PC-9 (cell line): Measurements from ENCODE around the gene PEX5. TPM values are rescaled to one million over a fixed set of nuclear protein-coding genes. Genes with fewer than 3 reads are reported as not detected.
A peak's percentile ranks its signal among the peaks of the same experiment; 100 is the strongest.

Experiments used
- BruUV-seq: library from RNA; stranded (reverse); fragments of 400-500 nt; replicated peaks from 2 replicates; lab custom pipeline; 2021; lab: Mats Ljungman, UMichigan
- CTCF ChIA-PET: fragments of 300-600 bp; sonication (Branson Sonifier 250); formaldehyde crosslinking; loops from one replicate; lab custom pipeline; 2022; ENCODE audit warnings: antibody characterized with exemption; lab: Charles Lee
- POLR2A ChIA-PET: fragments of 300-600 bp; sonication (Branson Sonifier 250); formaldehyde crosslinking; loops from one replicate; lab custom pipeline; 2022; ENCODE audit warnings: antibody characterized with exemption; ENCODE audit not compliant: unreplicated experiment; lab: Charles Lee
- DNase-seq, 2 experiments: peaks; one replicate each; pipeline versions ENCODE4 v3.0.0 to v3.0.0-alpha.2; 2015 to 2022; ENCODE audit warnings: mixed read lengths in 1 of 2
- H2AFZ ChIP-seq: fragments of 200-600 bp; sonication (generic); 2 replicates; pipeline ENCODE4 v1.8.1; 2017; ENCODE audit warnings: antibody characterized with exemption
- H3F3A ChIP-seq: fragments of 200-600 bp; sonication (generic); 2 replicates; pipeline ENCODE4 v1.8.1; 2017; ENCODE audit warnings: antibody characterized with exemption, mild to moderate bottlenecking, low read depth; ENCODE audit not compliant: insufficient read depth
- H3K27ac ChIP-seq: fragments of 200-600 bp; sonication (generic); 2 replicates; pipeline ENCODE4 v1.6.1; 2016; ENCODE audit warnings: mixed run types
- H3K27me3 ChIP-seq: fragments of 200-600 bp; sonication (generic); 2 replicates; pipeline ENCODE4 v1.6.1; 2016; ENCODE audit warnings: low read depth, mixed run types; ENCODE audit not compliant: insufficient read depth
- H3K36me3 ChIP-seq: fragments of 200-600 bp; sonication (generic); 2 replicates; pipeline ENCODE4 v1.6.1; 2016; ENCODE audit warnings: low read depth, mixed run types
- H3K4me1 ChIP-seq: fragments of 200-600 bp; sonication (generic); replicated peaks from 2 replicates; pipeline ENCODE4 v1.6.1; 2016; ENCODE audit warnings: mixed run types; ENCODE audit not compliant: insufficient read depth
- H3K4me2 ChIP-seq: fragments of 200-600 bp; sonication (generic); 2 replicates; pipeline ENCODE4 v1.6.1; 2017; ENCODE audit warnings: mixed run types
- H3K4me3 ChIP-seq: fragments of 200-600 bp; sonication (generic); 2 replicates; pipeline ENCODE4 v1.6.1; 2016; ENCODE audit warnings: mixed run types
- H3K79me2 ChIP-seq: fragments of 200-600 bp; sonication (generic); 2 replicates; pipeline ENCODE4 v1.6.1; 2017; ENCODE audit warnings: low read depth, mixed run types
- H3K9me2 ChIP-seq: fragments of 200-600 bp; sonication (generic); 2 replicates; pipeline ENCODE4 v1.8.1; 2017; ENCODE audit warnings: mild to moderate bottlenecking; ENCODE audit not compliant: insufficient read depth
- H3K9me3 ChIP-seq: fragments of 200-600 bp; sonication (generic); 2 replicates; pipeline ENCODE4 v1.8.1; 2016; ENCODE audit warnings: low read depth; ENCODE audit not compliant: insufficient read depth
- H4K20me1 ChIP-seq: fragments of 200-600 bp; sonication (generic); 2 replicates; pipeline ENCODE4 v1.8.1; 2017; ENCODE audit not compliant: insufficient read depth
- EZH2 ChIP-seq: fragments of 200-600 bp; sonication (generic); IDR thresholded peaks from 2 replicates; pipeline ENCODE4 v1.8.0; 2017; ENCODE audit warnings: antibody characterized with exemption, low read depth
- intact Hi-C: fragments of 100-400 bp; cut with micrococcal nuclease; formaldehyde crosslinking; loops from one replicate; pipeline ENCODE4 v1.10.0; 2022; ENCODE audit not compliant: unreplicated experiment
- total RNA-seq: library from RNA; stranded (reverse); gene quantifications from 2 replicates; pipeline ENCODE4 v1.2.3, GENCODE V29; 2021
- TF ChIP-seq, protein P1 (sequence below): fragments of 200-600 bp; sonication (generic); conservative IDR thresholded peaks from 2 replicates; pipeline ENCODE4 v1.6.1; 2017; ENCODE audit warnings: mixed run types, antibody characterized with exemption, mild to moderate bottlenecking, moderate library complexity

Gene PEX5
- total RNA-seq, 1 experiment from 2014 or later, result 62.1 TPM

DNA sequence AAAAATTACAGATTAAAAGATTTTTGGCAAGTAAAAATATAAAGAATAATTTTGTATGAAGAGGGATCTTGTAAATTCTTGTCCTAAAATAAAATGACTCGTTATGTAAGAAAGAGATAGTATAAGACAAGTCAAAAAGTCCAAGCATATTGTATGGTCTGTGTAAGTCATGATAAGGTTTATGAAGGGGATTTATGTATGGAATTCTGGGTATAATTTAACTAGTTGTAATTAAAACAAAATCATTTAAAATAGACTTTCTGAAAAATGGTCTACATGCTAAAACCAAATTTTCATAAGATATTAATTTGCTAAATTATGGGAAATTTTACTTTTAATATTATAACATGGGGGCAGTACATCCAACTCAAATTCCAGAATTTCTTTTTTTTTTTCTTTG is 17.6 kb upstream of the PEX5 start:
- peaks cover 50% of the 10 kb centered on the region for H3K9me3 ChIP-seq

DNA sequence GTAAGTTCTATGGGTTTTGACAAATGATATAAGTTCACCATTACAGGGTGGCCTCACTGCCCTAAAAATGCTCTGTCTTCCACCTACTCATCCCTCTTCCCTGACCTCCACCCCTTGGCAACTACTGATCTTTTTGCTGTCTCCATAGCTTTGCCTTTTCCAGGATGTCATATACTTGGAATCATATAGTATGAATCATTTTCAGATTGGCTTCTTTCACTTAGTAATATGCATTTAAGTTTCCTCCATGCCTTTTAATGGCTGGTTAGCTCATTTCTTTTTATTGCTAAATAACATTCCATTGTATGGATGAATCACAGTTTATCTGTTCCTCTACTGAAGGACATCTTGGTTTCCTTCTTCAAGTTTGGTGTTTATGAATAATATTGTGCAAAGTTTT is 14.0 kb upstream of the PEX5 start:
- Histone ChIP-seq H3K4me1 (no peaks in the 10 kb centered on the region), H3F3A (no peaks in the 10 kb centered on the region), H3K9me3 (peaks cover 17% of the 10 kb centered on the region), H3K4me2 (no peak overlapping the region), H3K9me2 (no peaks in the 10 kb centered on the region), H4K20me1 (no peaks in the 10 kb centered on the region), H2AFZ (no peak overlapping the region), H3K36me3 (no peaks in the 10 kb centered on the region), H3K79me2 (no peaks in the 10 kb centered on the region), H3K4me3 (no peak overlapping the region), H3K27me3 (0 out of 2 replicates have a peak, but pooled peaks cover 4% of the 10 kb centered on the region), H3K27ac (no peak overlapping the region)
- BruUV-seq, result no TSS peak
- peak in 1 of 2 experiments; percentile 50 for DNase-seq
- intact Hi-C loops, result no loop called here
- ChIA-PET POLR2A (interaction anchor here (0.5 kb wide), 1 partner anchor 98 kb away, joined by 9 read pairs; no protein-coding TSS in a partner anchor), CTCF (interaction anchor here (0.6 kb wide), 1 partner anchor 985 kb away, joined by 4 read pairs; no protein-coding TSS in a partner anchor)
- TF ChIP-seq, protein P1, sequence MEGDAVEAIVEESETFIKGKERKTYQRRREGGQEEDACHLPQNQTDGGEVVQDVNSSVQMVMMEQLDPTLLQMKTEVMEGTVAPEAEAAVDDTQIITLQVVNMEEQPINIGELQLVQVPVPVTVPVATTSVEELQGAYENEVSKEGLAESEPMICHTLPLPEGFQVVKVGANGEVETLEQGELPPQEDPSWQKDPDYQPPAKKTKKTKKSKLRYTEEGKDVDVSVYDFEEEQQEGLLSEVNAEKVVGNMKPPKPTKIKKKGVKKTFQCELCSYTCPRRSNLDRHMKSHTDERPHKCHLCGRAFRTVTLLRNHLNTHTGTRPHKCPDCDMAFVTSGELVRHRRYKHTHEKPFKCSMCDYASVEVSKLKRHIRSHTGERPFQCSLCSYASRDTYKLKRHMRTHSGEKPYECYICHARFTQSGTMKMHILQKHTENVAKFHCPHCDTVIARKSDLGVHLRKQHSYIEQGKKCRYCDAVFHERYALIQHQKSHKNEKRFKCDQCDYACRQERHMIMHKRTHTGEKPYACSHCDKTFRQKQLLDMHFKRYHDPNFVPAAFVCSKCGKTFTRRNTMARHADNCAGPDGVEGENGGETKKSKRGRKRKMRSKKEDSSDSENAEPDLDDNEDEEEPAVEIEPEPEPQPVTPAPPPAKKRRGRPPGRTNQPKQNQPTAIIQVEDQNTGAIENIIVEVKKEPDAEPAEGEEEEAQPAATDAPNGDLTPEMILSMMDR, result no peak
- TF ChIP-seq EZH2, result no peak

More for the DNA sequence above, 17.6 kb upstream of the PEX5 start:
- POLR2A ChIA-PET, result interaction anchor here (0.7 kb wide), 1 partner anchor 1072 kb away, joined by 6 read pairs; no protein-coding TSS in a partner anchor
- H3K9me2 ChIP-seq, result no peaks in the 10 kb centered on the region
- no peak overlapping the region for H3K4me3 ChIP-seq
- no TSS peak for BruUV-seq
- DNase-seq, result no peak
- H3K4me1 ChIP-seq, result no peaks in the 10 kb centered on the region
- no peaks in the 10 kb centered on the region for H3K79me2 ChIP-seq
- TF ChIP-seq, protein P1, result no peak
- no peak for TF ChIP-seq EZH2
- H3F3A ChIP-seq, result no peaks in the 10 kb centered on the region
- no peaks in the 10 kb centered on the region for H3K27me3 ChIP-seq
- H3K27ac ChIP-seq, result no peak overlapping the region
- intact Hi-C loops, result no loop called here
- H3K4me2 ChIP-seq, result no peak overlapping the region
- H2AFZ ChIP-seq, result no peak overlapping the region
- CTCF ChIA-PET, result interaction anchor here (1.4 kb wide), 1 partner anchor 10 kb away, joined by 3 read pairs; no protein-coding TSS in a partner anchor
- no peaks in the 10 kb centered on the region for H4K20me1 ChIP-seq
- no peaks in the 10 kb centered on the region for H3K36me3 ChIP-seq

DNA sequence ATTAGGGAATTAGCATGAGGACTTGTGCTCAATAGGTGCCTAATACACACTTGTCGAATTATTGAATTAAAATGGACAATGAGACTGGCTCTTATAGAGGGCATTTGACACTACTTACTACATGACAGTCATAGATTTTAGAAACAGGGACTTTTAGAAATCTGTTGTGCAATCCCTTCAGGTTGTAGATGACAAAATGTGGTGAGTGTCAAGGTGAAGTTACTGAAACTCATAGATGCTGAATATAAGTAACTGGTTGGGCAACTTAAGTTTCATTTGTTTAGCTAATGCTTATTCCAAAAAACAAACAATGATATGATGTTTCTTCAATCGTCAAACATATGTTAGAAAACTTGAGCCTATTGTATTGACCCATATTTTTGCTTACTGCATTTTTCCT is 12.9 kb upstream of the PEX5 start:
- Histone ChIP-seq H3K4me2 (no peak overlapping the region), H3K9me2 (no peaks in the 10 kb centered on the region), H4K20me1 (no peaks in the 10 kb centered on the region), H3K4me3 (no peak overlapping the region), H3K27me3 (0 out of 2 replicates have a peak, but pooled peaks cover 4% of the 10 kb centered on the region), H3K27ac (no peak overlapping the region), H2AFZ (no peak overlapping the region), H3K9me3 (0 out of 2 replicates have a peak, but pooled peaks cover 9% of the 10 kb centered on the region), H3K36me3 (no peaks in the 10 kb centered on the region), H3F3A (no peaks in the 10 kb centered on the region), H3K79me2 (no peaks in the 10 kb centered on the region), H3K4me1 (no peaks in the 10 kb centered on the region)
- intact Hi-C loops, result no loop called here
- ChIA-PET POLR2A (no interaction called here), CTCF (no interaction called here)
- BruUV-seq, result no TSS peak
- TF ChIP-seq, protein P1, result no peak
- no peak for TF ChIP-seq EZH2
- DNase-seq, result peak in 1 of 2 experiments; percentile 34
